A549 (cell line): ENCODE results near the gene PANK3.

Experiments
- CBX8 ChIP-seq: fragments of 200-600 bp; sonication (generic); IDR thresholded peaks from 2 replicates; pipeline ENCODE4 v1.6.1; 2016
- CHD2 ChIP-seq: fragments of 150-350 bp; IDR thresholded peaks from 2 replicates; pipeline ENCODE4 v1.6.1; 2014; ENCODE audit warnings: low read length; ENCODE audit not compliant: partially characterized antibody
- HDAC2 ChIP-seq: fragments of 200-600 bp; sonication (generic); IDR thresholded peaks from 2 replicates; pipeline ENCODE4 v1.6.1; 2016
- MYC ChIP-seq: IDR thresholded peaks from 2 replicates; pipeline ENCODE4 v1.6.1; 2012; ENCODE audit warnings: mild to moderate bottlenecking, inconsistent platforms, low read length, improper control_type of control experiment, borderline replicate concordance
- POLR2A ChIP-seq: IDR thresholded peaks from 2 replicates; pipeline ENCODE4 v1.6.1; 2012; ENCODE audit warnings: mild to moderate bottlenecking, low read length
- RNF2 ChIP-seq: fragments of 200-600 bp; sonication (generic); IDR thresholded peaks from 2 replicates; pipeline ENCODE4 v1.6.1; 2016; ENCODE audit warnings: low read depth, mild to moderate bottlenecking, antibody characterized with exemption, moderate library complexity, borderline replicate concordance
- SMC3 ChIP-seq: fragments of >200 bp; sonication (Bioruptor Twin); formaldehyde crosslinking; IDR thresholded peaks from 3 replicates; pipeline ENCODE4 v1.6.1; 2018; ENCODE audit warnings: inconsistent platforms
- ZC3H11A ChIP-seq: fragments of 450-650 bp; IDR thresholded peaks from 2 replicates; pipeline ENCODE4 v1.6.1; 2014; ENCODE audit warnings: antibody characterized with exemption, mild to moderate bottlenecking
- TF ChIP-seq, protein P1 (sequence below): fragments of >200 bp; sonication (Bioruptor Twin); formaldehyde crosslinking; IDR thresholded peaks from 3 replicates; pipeline ENCODE4 v1.5.1; 2016
- TF ChIP-seq, protein P2 (sequence below): fragments of 200-600 bp; sonication (generic); IDR thresholded peaks from 2 replicates; pipeline ENCODE4 v1.6.1; 2016; ENCODE audit warnings: antibody characterized with exemption, mild to moderate bottlenecking, moderate library complexity
- TF ChIP-seq, protein P3 (sequence below): IDR thresholded peaks from 2 replicates; pipeline ENCODE4 v1.6.1; 2012; ENCODE audit warnings: low read depth, borderline replicate concordance

DNA sequence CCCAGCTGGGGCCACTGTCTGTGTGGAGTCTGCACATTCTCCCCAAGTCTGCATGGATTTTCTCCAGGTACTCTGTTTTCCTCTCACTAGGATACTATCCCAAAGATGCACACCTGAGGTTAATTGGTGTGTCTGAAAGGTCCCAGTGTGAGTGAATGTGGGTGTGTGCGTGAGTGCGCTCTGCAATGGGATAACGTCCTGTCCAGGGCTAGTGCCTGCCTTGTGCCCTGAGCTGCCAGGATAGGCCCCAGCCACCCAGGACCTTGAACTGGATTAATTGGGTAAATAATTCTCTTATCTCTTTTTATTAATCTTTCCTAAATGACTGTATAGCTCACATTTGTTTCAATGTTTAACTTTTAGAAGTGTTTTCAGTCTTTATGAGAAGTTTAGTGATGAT lies 11.5 kb upstream of the PANK3 start:
- TF ChIP-seq MYC (no peak), RNF2 (no peak), CHD2 (no peak), POLR2A (no peak), ZC3H11A (no peak), CBX8 (no peak), SMC3 (no peak), HDAC2 (no peak)
- TF ChIP-seq, protein P1, sequence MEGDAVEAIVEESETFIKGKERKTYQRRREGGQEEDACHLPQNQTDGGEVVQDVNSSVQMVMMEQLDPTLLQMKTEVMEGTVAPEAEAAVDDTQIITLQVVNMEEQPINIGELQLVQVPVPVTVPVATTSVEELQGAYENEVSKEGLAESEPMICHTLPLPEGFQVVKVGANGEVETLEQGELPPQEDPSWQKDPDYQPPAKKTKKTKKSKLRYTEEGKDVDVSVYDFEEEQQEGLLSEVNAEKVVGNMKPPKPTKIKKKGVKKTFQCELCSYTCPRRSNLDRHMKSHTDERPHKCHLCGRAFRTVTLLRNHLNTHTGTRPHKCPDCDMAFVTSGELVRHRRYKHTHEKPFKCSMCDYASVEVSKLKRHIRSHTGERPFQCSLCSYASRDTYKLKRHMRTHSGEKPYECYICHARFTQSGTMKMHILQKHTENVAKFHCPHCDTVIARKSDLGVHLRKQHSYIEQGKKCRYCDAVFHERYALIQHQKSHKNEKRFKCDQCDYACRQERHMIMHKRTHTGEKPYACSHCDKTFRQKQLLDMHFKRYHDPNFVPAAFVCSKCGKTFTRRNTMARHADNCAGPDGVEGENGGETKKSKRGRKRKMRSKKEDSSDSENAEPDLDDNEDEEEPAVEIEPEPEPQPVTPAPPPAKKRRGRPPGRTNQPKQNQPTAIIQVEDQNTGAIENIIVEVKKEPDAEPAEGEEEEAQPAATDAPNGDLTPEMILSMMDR = no peak
- TF ChIP-seq, protein P2, sequence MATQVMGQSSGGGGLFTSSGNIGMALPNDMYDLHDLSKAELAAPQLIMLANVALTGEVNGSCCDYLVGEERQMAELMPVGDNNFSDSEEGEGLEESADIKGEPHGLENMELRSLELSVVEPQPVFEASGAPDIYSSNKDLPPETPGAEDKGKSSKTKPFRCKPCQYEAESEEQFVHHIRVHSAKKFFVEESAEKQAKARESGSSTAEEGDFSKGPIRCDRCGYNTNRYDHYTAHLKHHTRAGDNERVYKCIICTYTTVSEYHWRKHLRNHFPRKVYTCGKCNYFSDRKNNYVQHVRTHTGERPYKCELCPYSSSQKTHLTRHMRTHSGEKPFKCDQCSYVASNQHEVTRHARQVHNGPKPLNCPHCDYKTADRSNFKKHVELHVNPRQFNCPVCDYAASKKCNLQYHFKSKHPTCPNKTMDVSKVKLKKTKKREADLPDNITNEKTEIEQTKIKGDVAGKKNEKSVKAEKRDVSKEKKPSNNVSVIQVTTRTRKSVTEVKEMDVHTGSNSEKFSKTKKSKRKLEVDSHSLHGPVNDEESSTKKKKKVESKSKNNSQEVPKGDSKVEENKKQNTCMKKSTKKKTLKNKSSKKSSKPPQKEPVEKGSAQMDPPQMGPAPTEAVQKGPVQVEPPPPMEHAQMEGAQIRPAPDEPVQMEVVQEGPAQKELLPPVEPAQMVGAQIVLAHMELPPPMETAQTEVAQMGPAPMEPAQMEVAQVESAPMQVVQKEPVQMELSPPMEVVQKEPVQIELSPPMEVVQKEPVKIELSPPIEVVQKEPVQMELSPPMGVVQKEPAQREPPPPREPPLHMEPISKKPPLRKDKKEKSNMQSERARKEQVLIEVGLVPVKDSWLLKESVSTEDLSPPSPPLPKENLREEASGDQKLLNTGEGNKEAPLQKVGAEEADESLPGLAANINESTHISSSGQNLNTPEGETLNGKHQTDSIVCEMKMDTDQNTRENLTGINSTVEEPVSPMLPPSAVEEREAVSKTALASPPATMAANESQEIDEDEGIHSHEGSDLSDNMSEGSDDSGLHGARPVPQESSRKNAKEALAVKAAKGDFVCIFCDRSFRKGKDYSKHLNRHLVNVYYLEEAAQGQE = no peak
- TF ChIP-seq, protein P3, sequence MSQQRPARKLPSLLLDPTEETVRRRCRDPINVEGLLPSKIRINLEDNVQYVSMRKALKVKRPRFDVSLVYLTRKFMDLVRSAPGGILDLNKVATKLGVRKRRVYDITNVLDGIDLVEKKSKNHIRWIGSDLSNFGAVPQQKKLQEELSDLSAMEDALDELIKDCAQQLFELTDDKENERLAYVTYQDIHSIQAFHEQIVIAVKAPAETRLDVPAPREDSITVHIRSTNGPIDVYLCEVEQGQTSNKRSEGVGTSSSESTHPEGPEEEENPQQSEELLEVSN = no peak
